Astrocyte (in vitro differentiated cells and primary cell): ENCODE data around the gene RARB.

ENCODE experiments used
- CTCF ChIP-seq: IDR thresholded peaks from 2 replicates; pipeline ENCODE4 v1.5.1; 2011; ENCODE audit warnings: low read depth, mild to moderate bottlenecking, inconsistent platforms, low read length, moderate library complexity; ENCODE audit not compliant: insufficient read depth
- EZH2 ChIP-seq: IDR thresholded peaks from 2 replicates; pipeline ENCODE4 v1.6.1; 2012; ENCODE audit warnings: mild to moderate bottlenecking, low read length, inconsistent platforms; ENCODE audit not compliant: insufficient read depth

- TF ChIP-seq CTCF (no peak), EZH2 (no peak)
Measured at GRCh38 chr3:25481386-25481785, 53.3 kb downstream of the RARB start.
